IMR-90 (cell line): Measurements from ENCODE around the gene TMCC1. TPM values are rescaled to one million over a fixed set of nuclear protein-coding genes. Genes with fewer than 3 reads are reported as not detected.

Experiments used
- ATAC-seq: fragments of 200-7000 bp; cut with Tn5 transposase; 2 replicates; pipeline ENCODE4 v1.9.1; 2020; ENCODE audit warnings: low read depth, mild to moderate bottlenecking, moderate library complexity
- BruUV-seq: library from RNA; stranded (reverse); fragments of 400-500 nt; replicated peaks from 2 replicates; lab custom pipeline; 2021; lab: Mats Ljungman, UMichigan
- CTCF ChIA-PET: fragments of 300-600 bp; formaldehyde crosslinking; extraction: SDS; loops from one replicate; lab custom pipeline; 2021; ENCODE audit warnings: antibody characterized with exemption; lab: Yijun Ruan, JAX
- POLR2A ChIA-PET: fragments of 300-600 bp; sonication (Branson Sonifier 250); formaldehyde crosslinking; loops from one replicate; lab custom pipeline; 2022; ENCODE audit warnings: antibody characterized with exemption; ENCODE audit not compliant: unreplicated experiment; lab: Charles Lee
- DNase-seq: peaks from one replicate; pipeline ENCODE4 v3.0.0; 2013
- H2AFZ ChIP-seq: replicated peaks from 2 replicates; pipeline ENCODE3; 2013; ENCODE audit warnings: low read length, mild to moderate bottlenecking; ENCODE audit not compliant: poor library complexity
- H2AK5ac ChIP-seq: 2 replicates; pipeline ENCODE4 v1.6.1; 2013; ENCODE audit warnings: low read depth, low read length, inconsistent platforms
- H2AK9ac ChIP-seq: replicated peaks from 2 replicates; pipeline ENCODE3; 2013; ENCODE audit warnings: mild to moderate bottlenecking, low read depth, low read length, moderate library complexity; ENCODE audit not compliant: poor library complexity
- H2BK120ac ChIP-seq: 2 replicates; pipeline ENCODE4 v1.6.1; 2013; ENCODE audit warnings: low read depth, low read length, inconsistent platforms
- H2BK15ac ChIP-seq: 3 replicates; pipeline ENCODE4 v1.6.1; 2013; ENCODE audit warnings: low read depth, low read length, inconsistent platforms
- H2BK20ac ChIP-seq: 2 replicates; pipeline ENCODE4 v1.6.1; 2013; ENCODE audit warnings: low read depth, mild to moderate bottlenecking, inconsistent platforms, low read length, moderate library complexity
- H2BK5ac ChIP-seq: 2 replicates; pipeline ENCODE4 v1.6.1; 2013; ENCODE audit warnings: mild to moderate bottlenecking, low read depth, low read length, inconsistent platforms; ENCODE audit not compliant: poor library complexity, severe bottlenecking
- H3K14ac ChIP-seq: replicated peaks from 2 replicates; pipeline ENCODE4 v1.6.1; 2013; ENCODE audit warnings: low read depth, low read length, inconsistent platforms
- H3K18ac ChIP-seq: 2 replicates; pipeline ENCODE4 v1.6.1; 2013; ENCODE audit warnings: low read depth, low read length, control low read depth
- H3K23ac ChIP-seq: 2 replicates; pipeline ENCODE4 v1.6.1; 2013; ENCODE audit warnings: low read depth, low read length, inconsistent platforms
- H3K27ac ChIP-seq: 2 replicates; pipeline ENCODE4 v1.5.1; 2013; ENCODE audit warnings: mild to moderate bottlenecking, control low read depth, low read length; ENCODE audit not compliant: insufficient read depth
- H3K27me3 ChIP-seq: 2 replicates; pipeline ENCODE4 v1.6.1; 2013; ENCODE audit warnings: low read length; ENCODE audit not compliant: control insufficient read depth, insufficient read depth
- H3K36me3 ChIP-seq: 2 replicates; pipeline ENCODE4 v1.6.1; 2013; ENCODE audit warnings: low read length, mixed read lengths; ENCODE audit not compliant: control insufficient read depth, insufficient read depth
- H3K4ac ChIP-seq: 2 replicates; pipeline ENCODE4 v1.6.1; 2013; ENCODE audit warnings: low read depth, low read length, inconsistent platforms
- H3K4me1 ChIP-seq: 2 replicates; pipeline ENCODE4 v1.6.1; 2013; ENCODE audit warnings: low read length, mixed read lengths; ENCODE audit not compliant: control insufficient read depth, insufficient read depth
- H3K4me2 ChIP-seq: 2 replicates; pipeline ENCODE4 v1.6.1; 2013; ENCODE audit warnings: low read depth, mild to moderate bottlenecking, control low read depth, low read length, moderate library complexity
- H3K4me3 ChIP-seq: 2 replicates; pipeline ENCODE4 v1.5.1; 2013; ENCODE audit warnings: low read depth, mild to moderate bottlenecking, control low read depth, low read length, moderate library complexity; ENCODE audit not compliant: insufficient read depth
- H3K56ac ChIP-seq: 2 replicates; pipeline ENCODE4 v1.6.1; 2013; ENCODE audit warnings: low read length, inconsistent platforms; ENCODE audit not compliant: insufficient read depth; ENCODE audit errors: extremely low read depth
- H3K79me1 ChIP-seq, 2 experiments: 2 replicates each; pipeline ENCODE4 v1.6.1; 2013; ENCODE audit warnings: low read length in 2 of 2, inconsistent platforms in 1 of 2, low read depth in 1 of 2
- H3K9ac ChIP-seq: 2 replicates; pipeline ENCODE4 v1.6.1; 2013; ENCODE audit warnings: low read depth, low read length, control low read depth
- H3K9me1 ChIP-seq: 2 replicates; pipeline ENCODE4 v1.6.1; 2013; ENCODE audit warnings: low read length, inconsistent platforms; ENCODE audit not compliant: insufficient read depth
- H3K9me3 ChIP-seq: 2 replicates; pipeline ENCODE4 v1.6.1; 2013; ENCODE audit warnings: low read length; ENCODE audit not compliant: control insufficient read depth, insufficient read depth
- H4K20me1 ChIP-seq: 2 replicates; pipeline ENCODE4 v1.6.1; 2013; ENCODE audit warnings: low read length, inconsistent platforms; ENCODE audit not compliant: insufficient read depth
- H4K5ac ChIP-seq: 2 replicates; pipeline ENCODE4 v1.6.1; 2013; ENCODE audit warnings: mild to moderate bottlenecking, low read depth, low read length, control low read depth
- H4K8ac ChIP-seq, 2 experiments: 2 replicates each; pipeline ENCODE4 v1.6.1; 2013; ENCODE audit warnings: low read depth in 2 of 2, low read length in 2 of 2, control low read depth in 1 of 2, inconsistent platforms in 1 of 2
- H4K91ac ChIP-seq: 2 replicates; pipeline ENCODE4 v1.6.1; 2013; ENCODE audit warnings: low read depth, low read length, inconsistent platforms; ENCODE audit not compliant: insufficient read depth
- CEBPB ChIP-seq: IDR thresholded peaks from 2 replicates; pipeline ENCODE4 v1.6.1; 2012; ENCODE audit warnings: low read depth, low read length, improper control_type of control experiment
- CTCF ChIP-seq: conservative IDR thresholded peaks from 2 replicates; pipeline ENCODE4 v1.5.1; 2012; ENCODE audit warnings: mild to moderate bottlenecking, low read depth, low read length, improper control_type of control experiment
- WGBS, 2 experiments: methylation state at CpG; one replicate each; pipeline versions ENCODE4 v1.1.5 to v1.1.7; 2013; ENCODE audit warnings: missing lambda C conversion rate in 2 of 2; ENCODE audit not compliant: insufficient read length in 1 of 2; ENCODE audit errors: extremely low coverage in 2 of 2; 5-methylcytosine and 5-hydroxymethylcytosine counted together
- dilution Hi-C: fragments of 300-500 bp; cut with HindIII; formaldehyde crosslinking; loops from one replicate; pipeline ENCODE4 v1.14.3; 2018; ENCODE audit warnings: low sequenced_read_pairs; ENCODE audit not compliant: unreplicated experiment
- in situ Hi-C: fragments of 300-500 bp; cut with MboI; formaldehyde crosslinking; loops from 3 replicates; pipeline ENCODE4 v1.14.3; 2019; ENCODE audit warnings: low sequenced_read_pairs, inconsistent platforms, mixed read lengths
- intact Hi-C: fragments of 100-400 bp; cut with micrococcal nuclease; formaldehyde crosslinking; loops from 2 replicates; pipeline ENCODE4 v1.10.0; 2022
- polyA plus RNA-seq, 3 experiments: library from polyadenylated mRNA; depleted of rRNA; stranded (reverse); fragments of >200 nt; gene quantifications; 2 replicates each; pipeline ENCODE4 v1.2.3, GENCODE V29; 2012; ENCODE audit warnings: low replicate concordance in 1 of 3
- total RNA-seq: library from RNA; depleted of rRNA; stranded (reverse); fragments of >200 nt; gene quantifications from 2 replicates; pipeline ENCODE4 v1.2.3, GENCODE V29; 2012

Gene TMCC1
- total and polyA plus RNA-seq, 2 of the 4 experiments (the other 2 are of a cell fraction), result 5.0 to 7.3 TPM

- Histone ChIP-seq H3K27me3 (no peaks in the 10 kb centered on the region), H3K4ac (no peak overlapping the region), H4K20me1 (no peaks in the 10 kb centered on the region), H3K14ac (no peak overlapping the region), H2AK5ac (no peak overlapping the region), H2AK9ac (no peak overlapping the region), H3K56ac (no peak overlapping the region), H2AFZ (no peak overlapping the region), H3K4me3 (no peak overlapping the region), H2BK20ac (no peak overlapping the region), H3K79me1 (no peaks in the 10 kb centered on the region; a peak in 2 of 4 replicates), H2BK15ac (no peak overlapping the region), H3K23ac (no peak overlapping the region), H3K4me2 (no peak overlapping the region), H3K9me1 (no peaks in the 10 kb centered on the region), H2BK120ac (no peak overlapping the region), H3K27ac (no peak overlapping the region), H4K91ac (no peak overlapping the region), H4K5ac (no peak overlapping the region), H2BK5ac (no peak overlapping the region), H4K8ac (no peak overlapping the region), H3K18ac (no peak overlapping the region), H3K36me3 (no peaks in the 10 kb centered on the region), H3K4me1 (peaks cover 1% of the 10 kb centered on the region; the same call in 1 of the 2 replicates), H3K9me3 (no peaks in the 10 kb centered on the region), H3K9ac (no peak overlapping the region)
- DNase-seq (peak; percentile 37), ATAC-seq (no peak)
- TF ChIP-seq CTCF (no peak), CEBPB (peak; percentile 69)
- BruUV-seq, result no TSS peak
- intact Hi-C loops, result no loop called here
- ChIA-PET POLR2A (no interaction called here), CTCF (no interaction called here)
- in situ Hi-C loops, result no loop called here
- dilution Hi-C loops, result no loop called here
- no CpG with 5 or more reads among the region's 2 CpGs for WGBS, 2 experiments
Observed at GRCh38 chr3:129695230-129695629, 198.3 kb downstream of the TMCC1 start.
